A549 (cell line): ENCODE data around the gene FAM174B.

Experiments used
- CTCF ChIP-seq: fragments of >200 bp; sonication (Bioruptor Twin); formaldehyde crosslinking; IDR thresholded peaks from 3 replicates; pipeline ENCODE4 v1.5.1; 2016
- PHF8 ChIP-seq: fragments of 200-600 bp; sonication (generic); IDR thresholded peaks from 2 replicates; pipeline ENCODE4 v1.6.1; 2016; ENCODE audit warnings: low read depth, mild to moderate bottlenecking, antibody characterized with exemption, moderate library complexity, borderline replicate concordance
- POLR2A ChIP-seq: IDR thresholded peaks from 2 replicates; pipeline ENCODE4 v1.6.1; 2012; ENCODE audit warnings: mild to moderate bottlenecking, low read length
- ZFP36 ChIP-seq: fragments of 450-650 bp; IDR thresholded peaks from 2 replicates; pipeline ENCODE4 v1.6.1; 2014; ENCODE audit warnings: borderline replicate concordance; ENCODE audit not compliant: partially characterized antibody
- TF ChIP-seq, protein P1 (sequence below): fragments of 200-600 bp; sonication (generic); IDR thresholded peaks from 2 replicates; pipeline ENCODE4 v1.6.1; 2016; ENCODE audit warnings: antibody characterized with exemption, mild to moderate bottlenecking, moderate library complexity

DNA sequence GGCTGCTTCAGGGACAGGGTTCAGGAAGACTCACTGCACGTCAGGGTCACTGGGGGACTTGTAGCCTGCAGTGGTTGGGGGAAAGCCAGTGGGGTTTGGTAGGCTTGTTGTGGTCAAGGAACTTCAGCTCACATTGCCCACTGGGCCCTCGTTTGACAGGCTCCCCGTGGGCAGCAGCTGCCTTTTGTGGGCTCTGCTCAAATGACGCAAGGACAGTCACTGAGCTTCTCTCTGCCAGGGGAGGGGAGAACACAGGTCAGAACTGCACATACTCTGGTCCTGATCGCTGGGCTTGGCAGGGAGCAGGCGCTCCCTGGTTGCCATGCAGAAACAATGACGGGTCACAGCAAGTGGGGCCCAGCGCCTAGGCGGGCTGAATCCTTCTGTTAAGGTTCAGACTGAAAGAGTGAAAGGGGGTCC, 45.5 kb downstream of the FAM174B start:
- TF ChIP-seq CTCF, result no peak
- no peak for TF ChIP-seq POLR2A
- TF ChIP-seq, protein P1, sequence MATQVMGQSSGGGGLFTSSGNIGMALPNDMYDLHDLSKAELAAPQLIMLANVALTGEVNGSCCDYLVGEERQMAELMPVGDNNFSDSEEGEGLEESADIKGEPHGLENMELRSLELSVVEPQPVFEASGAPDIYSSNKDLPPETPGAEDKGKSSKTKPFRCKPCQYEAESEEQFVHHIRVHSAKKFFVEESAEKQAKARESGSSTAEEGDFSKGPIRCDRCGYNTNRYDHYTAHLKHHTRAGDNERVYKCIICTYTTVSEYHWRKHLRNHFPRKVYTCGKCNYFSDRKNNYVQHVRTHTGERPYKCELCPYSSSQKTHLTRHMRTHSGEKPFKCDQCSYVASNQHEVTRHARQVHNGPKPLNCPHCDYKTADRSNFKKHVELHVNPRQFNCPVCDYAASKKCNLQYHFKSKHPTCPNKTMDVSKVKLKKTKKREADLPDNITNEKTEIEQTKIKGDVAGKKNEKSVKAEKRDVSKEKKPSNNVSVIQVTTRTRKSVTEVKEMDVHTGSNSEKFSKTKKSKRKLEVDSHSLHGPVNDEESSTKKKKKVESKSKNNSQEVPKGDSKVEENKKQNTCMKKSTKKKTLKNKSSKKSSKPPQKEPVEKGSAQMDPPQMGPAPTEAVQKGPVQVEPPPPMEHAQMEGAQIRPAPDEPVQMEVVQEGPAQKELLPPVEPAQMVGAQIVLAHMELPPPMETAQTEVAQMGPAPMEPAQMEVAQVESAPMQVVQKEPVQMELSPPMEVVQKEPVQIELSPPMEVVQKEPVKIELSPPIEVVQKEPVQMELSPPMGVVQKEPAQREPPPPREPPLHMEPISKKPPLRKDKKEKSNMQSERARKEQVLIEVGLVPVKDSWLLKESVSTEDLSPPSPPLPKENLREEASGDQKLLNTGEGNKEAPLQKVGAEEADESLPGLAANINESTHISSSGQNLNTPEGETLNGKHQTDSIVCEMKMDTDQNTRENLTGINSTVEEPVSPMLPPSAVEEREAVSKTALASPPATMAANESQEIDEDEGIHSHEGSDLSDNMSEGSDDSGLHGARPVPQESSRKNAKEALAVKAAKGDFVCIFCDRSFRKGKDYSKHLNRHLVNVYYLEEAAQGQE, result no peak
- no peak for TF ChIP-seq ZFP36
- TF ChIP-seq PHF8, result no peak
